Smooth muscle cell (in vitro differentiated cells): ENCODE data around the gene TBC1D17. TPM values are rescaled to one million over a fixed set of nuclear protein-coding genes. Genes with fewer than 3 reads are reported as not detected.

Experiments
- DNase-seq: peaks from one replicate; lab custom pipeline; 2025; ENCODE audit not compliant: unreplicated experiment; lab: John Stamatoyannopoulos, UW
- H2AFZ ChIP-seq: fragments of 200-600 bp; sonication (generic); 2 replicates; pipeline ENCODE4 v1.6.0; 2016; ENCODE audit warnings: antibody characterized with exemption, low read depth, mild to moderate bottlenecking
- H3F3A ChIP-seq: fragments of 200-600 bp; sonication (generic); 2 replicates; pipeline ENCODE4 v1.6.0; 2017; ENCODE audit warnings: antibody characterized with exemption, low read depth
- H3K27ac ChIP-seq: fragments of 200-600 bp; sonication (generic); 2 replicates; pipeline ENCODE4 v1.5.1; 2016; ENCODE audit warnings: low read depth, mild to moderate bottlenecking
- H3K27me3 ChIP-seq: fragments of 200-600 bp; sonication (generic); 2 replicates; pipeline ENCODE4 v1.6.1; 2016; ENCODE audit warnings: low read depth, mild to moderate bottlenecking
- H3K36me3 ChIP-seq: fragments of 200-600 bp; sonication (generic); 2 replicates; pipeline ENCODE4 v1.5.1; 2016; ENCODE audit warnings: low read depth
- H3K4me1 ChIP-seq: fragments of 200-600 bp; sonication (generic); 2 replicates; pipeline ENCODE4 v1.5.1; 2016; ENCODE audit warnings: low read depth
- H3K4me2 ChIP-seq: fragments of 200-600 bp; sonication (generic); 2 replicates; pipeline ENCODE4 v1.6.0; 2016; ENCODE audit warnings: mild to moderate bottlenecking
- H3K4me3 ChIP-seq: fragments of 200-600 bp; sonication (generic); 2 replicates; pipeline ENCODE4 v1.5.1; 2016; ENCODE audit warnings: mild to moderate bottlenecking
- H3K79me2 ChIP-seq: fragments of 200-600 bp; sonication (generic); 2 replicates; pipeline ENCODE4 v1.6.0; 2016; ENCODE audit warnings: low read depth, mild to moderate bottlenecking
- H3K9ac ChIP-seq: fragments of 200-600 bp; sonication (generic); 2 replicates; pipeline ENCODE4 v1.6.0; 2016; ENCODE audit warnings: low read depth
- H3K9me3 ChIP-seq: fragments of 200-600 bp; sonication (generic); replicated peaks from 2 replicates; pipeline ENCODE4 v1.5.1; 2016; ENCODE audit warnings: low read depth
- H4K20me1 ChIP-seq: fragments of 200-600 bp; sonication (generic); 2 replicates; pipeline ENCODE4 v1.6.0; 2016; ENCODE audit warnings: low read depth
- CTCF ChIP-seq: fragments of 200-600 bp; sonication (generic); IDR thresholded peaks from 2 replicates; pipeline ENCODE4 v1.5.1; 2017; ENCODE audit warnings: borderline replicate concordance, mild to moderate bottlenecking, antibody characterized with exemption; ENCODE audit not compliant: insufficient read depth, poor library complexity, severe bottlenecking
- WGBS: methylation state at CpG from one replicate; pipeline ENCODE4 v1.1.7; 2016; ENCODE audit warnings: low lambda C conversion rate; 5-methylcytosine and 5-hydroxymethylcytosine counted together
- polyA plus RNA-seq: library from polyadenylated mRNA; unstranded; fragments of >200 nt; fragmentation: Nextera tagmentation; extraction: Ambion mirVana; gene quantifications from 2 replicates; pipeline ENCODE4 v1.2.1, GENCODE V29; 2016
- total RNA-seq: library from RNA; depleted of rRNA; stranded (reverse); fragments of >200 nt; gene quantifications from 2 replicates; pipeline ENCODE4 v1.2.3, GENCODE V29; 2014

Gene TBC1D17
- total and polyA plus RNA-seq, 2 experiments from 2014 or later: 9.2 to 41.8 TPM

GRCh38 chr19:49927526-49928264, 50.2 kb downstream of the TBC1D17 start:
- no peaks in the 10 kb centered on the region for H3K9me3 ChIP-seq
- no peak for DNase-seq
- no peaks in the 10 kb centered on the region for H3K27me3 ChIP-seq
- peaks cover 52% of the 10 kb centered on the region for H4K20me1 ChIP-seq
- H3F3A ChIP-seq: peaks cover 18% of the 10 kb centered on the region
- H3K36me3 ChIP-seq: no peaks in the 10 kb centered on the region
- peaks cover 3% of the 10 kb centered on the region for H3K4me1 ChIP-seq
- peak overlapping the region; percentile 84 for H3K4me3 ChIP-seq
- peaks cover 47% of the 10 kb centered on the region for H3K79me2 ChIP-seq
- peak overlapping the region; percentile 91 for H3K4me2 ChIP-seq
- peak overlapping the region; percentile 91 for H3K27ac ChIP-seq
- TF ChIP-seq CTCF: no peak
- WGBS: 92% methylated on average over 14 of the region's 14 CpGs
- H3K9ac ChIP-seq: no peak overlapping the region
- no peak overlapping the region for H2AFZ ChIP-seq

GRCh38 chr19:49929121-49929610, 51.7 kb downstream of the TBC1D17 start, which contains the start of the genes ATF5 and NUP62:
Gene ATF5 (plus strand): TSS chr19:49929205. CDS start chr19:49930851, 1,646 bp downstream.
Gene NUP62 (minus strand): TSS chr19:49929504. CDS start chr19:49909807, 19,697 bp downstream.
- H3K36me3 ChIP-seq: no peaks in the 10 kb centered on the region
- no peaks in the 10 kb centered on the region for H3K27me3 ChIP-seq
- TF ChIP-seq CTCF: no peak
- no peaks in the 10 kb centered on the region for H3K9me3 ChIP-seq
- peaks cover 38% of the 10 kb centered on the region for H4K20me1 ChIP-seq
- peaks cover 18% of the 10 kb centered on the region for H3F3A ChIP-seq
- peaks cover 38% of the 10 kb centered on the region for H3K79me2 ChIP-seq
- H3K4me2 ChIP-seq: peak within 1 kb of the TSS; percentile 91
- H3K9ac ChIP-seq: peak within 1 kb of the TSS; percentile 91
- under 1% methylated on average over 35 of the region's 48 CpGs for WGBS
- H3K4me1 ChIP-seq: peaks cover 3% of the 10 kb centered on the region
- peak; percentile 80 for DNase-seq
- H2AFZ ChIP-seq: peak within 1 kb of the TSS; percentile 89
- H3K4me3 ChIP-seq: peak within 1 kb of the TSS; percentile 84
- H3K27ac ChIP-seq: peak within 1 kb of the TSS; percentile 91

GRCh38 chr19:49929611-49930482, 52.3 kb downstream of the TBC1D17 start:
- Histone ChIP-seq H3K27me3 (no peaks in the 10 kb centered on the region), H3K79me2 (peaks cover 33% of the 10 kb centered on the region), H3K9me3 (no peaks in the 10 kb centered on the region), H3K9ac (peak overlapping the region; percentile 91), H3K4me1 (peaks cover 3% of the 10 kb centered on the region), H3K36me3 (no peaks in the 10 kb centered on the region), H3K4me2 (peak overlapping the region; percentile 91), H3K27ac (peak overlapping the region; percentile 91), H2AFZ (peak overlapping the region; percentile 89), H3F3A (peaks cover 18% of the 10 kb centered on the region), H3K4me3 (peak overlapping the region; percentile 84), H4K20me1 (peaks cover 32% of the 10 kb centered on the region)
- TF ChIP-seq CTCF: no peak
- peak; percentile 92 for DNase-seq
- WGBS: 4% methylated on average over 40 of the region's 43 CpGs
